Kidney (tissue), 14 donors: ENCODE measurements around the gene POLR3GL. TPM values are rescaled to one million over a fixed set of nuclear protein-coding genes. Genes with fewer than 3 reads are reported as not detected.

ENCODE experiments used
- DNase-seq, 5 donors: peaks; one replicate each; pipeline ENCODE4 v3.0.0-alpha.2; 2013 to 2020
- FAIRE-seq: peaks from 2 replicates; lab custom pipeline; 2012; peaks lifted over from hg19 to GRCh38; lab: Jason Lieb, UNC
- H3K27ac ChIP-seq, 2 donors: one replicate each; pipeline ENCODE4 v1.7.0; 2013; ENCODE audit warnings: low read depth in 2 of 2, low read length in 2 of 2, inconsistent platforms in 1 of 2
- H3K27me3 ChIP-seq: one replicate; pipeline ENCODE4 v1.7.1; 2013; ENCODE audit warnings: low read length, inconsistent platforms; ENCODE audit not compliant: control insufficient read depth, insufficient read depth
- H3K36me3 ChIP-seq, 3 donors: one replicate each; pipeline versions ENCODE4 v1.7.0 to v1.7.1; 2013; ENCODE audit warnings: low read length in 3 of 3, control low read depth in 1 of 3, inconsistent platforms in 1 of 3; ENCODE audit not compliant: insufficient read depth in 3 of 3, control insufficient read depth in 2 of 3
- H3K4me1 ChIP-seq, 3 donors: one replicate each; pipeline versions ENCODE4 v1.7.0 to v1.7.1; 2013; ENCODE audit warnings: low read length in 3 of 3, inconsistent platforms in 1 of 3, low read depth in 1 of 3; ENCODE audit not compliant: control insufficient read depth in 2 of 3, insufficient read depth in 2 of 3
- H3K4me3 ChIP-seq, 3 donors: one replicate each; pipeline versions ENCODE4 v1.7.0 to v1.8.1; 2013; ENCODE audit warnings: low read length in 3 of 3, control low read depth in 1 of 3, inconsistent platforms in 1 of 3
- H3K9ac ChIP-seq, 3 donors: one replicate each; pipeline versions ENCODE4 v1.7.0 to v1.7.1; 2013; ENCODE audit warnings: low read length in 3 of 3, control low read depth in 1 of 3, inconsistent platforms in 1 of 3
- H3K9me3 ChIP-seq, 3 donors: one replicate each; pipeline versions ENCODE4 v1.7.0 to v1.7.1; 2013; ENCODE audit warnings: low read length in 3 of 3, control low read depth in 1 of 3, inconsistent platforms in 1 of 3; ENCODE audit not compliant: control insufficient read depth in 2 of 3, insufficient read depth in 1 of 3
- CTCF ChIP-seq: IDR thresholded peaks from 3 replicates; pipeline ENCODE4 v1.5.1; 2012; ENCODE audit warnings: mild to moderate bottlenecking, moderate library complexity, borderline replicate concordance; ENCODE audit not compliant: insufficient read depth; ENCODE audit errors: extremely low read depth
- intact Hi-C: fragments of 100-400 bp; cut with DNase I; formaldehyde crosslinking; loops from one replicate; pipeline ENCODE4 v1.11.1; 2022
- polyA plus RNA-seq: library from polyadenylated mRNA; stranded (reverse); fragments of 350-450 nt; fragmentation: Illumina TruSeq; extraction: RNeasy Lipid Tissue Mini Kit (QIAGEN cat#74804); gene quantifications from one replicate; pipeline ENCODE4 v1.2.3, GENCODE V29; 2014; ENCODE audit warnings: low read depth, low replicate concordance; ENCODE audit not compliant: insufficient read depth
- total RNA-seq: library from RNA; stranded (reverse); fragmentation: NEBNext Ultra II Directional; extraction: Animal tissue kit (Norgen Biotek cat#: 25700); gene quantifications from one replicate; pipeline ENCODE4 v1.2.1, GENCODE V29; 2021
- donor health status: control.
- donor health status: control.
- donor health status: control.
- donor health status: control.
- donor health status: control.
- donor health status: DM: yes; HTN: yes; CAD: no.
- donor health status: Normal renal cell carcinoma (clear cell type).

The POLR3GL gene
- total and polyA plus RNA-seq, 2 donors from 2014 or later, result 19.0 to 45.6 TPM

GRCh38 chr1:146016891-146017290, 52.4 kb downstream of the POLR3GL start:
- FAIRE-seq (no peak), DNase-seq (no peak)
- intact Hi-C loops, result loop anchor here (5.0 to 10.0 kb wide), 2 partner anchors 45 to 172 kb away; partner anchors contain the start of gene NUDT17
- H3K9me3 ChIP-seq, result no peaks in the 10 kb centered on the region
- TF ChIP-seq CTCF, result no peak
- no peaks in the 10 kb centered on the region for H3K36me3 ChIP-seq
- no peak overlapping the region for H3K27ac ChIP-seq
- H3K4me3 ChIP-seq, result no peak overlapping the region
- H3K4me1 ChIP-seq, result no peaks in the 10 kb centered on the region
- peaks cover 20% of the 10 kb centered on the region for H3K27me3 ChIP-seq
- H3K9ac ChIP-seq, result no peak overlapping the region

GRCh38 chr1:146019231-146020057, 55.0 kb downstream of the POLR3GL start:
- Histone ChIP-seq H3K4me1 (no peaks in the 10 kb centered on the region), H3K27ac (no peak overlapping the region), H3K9me3 (no peaks in the 10 kb centered on the region), H3K27me3 (peaks cover 20% of the 10 kb centered on the region), H3K4me3 (peak overlapping the region in 2 of 3 donors; percentile 26 to 29), H3K36me3 (no peaks in the 10 kb centered on the region), H3K9ac (no peak overlapping the region)
- FAIRE-seq, result no peak
- intact Hi-C loops, result loop anchor here (5.0 to 10.0 kb wide), 2 partner anchors 47 to 175 kb away; partner anchors contain the start of gene NUDT17
- TF ChIP-seq CTCF, result no peak
- peak in 3 of 5 donors; percentile 26 to 57 (median 33) for DNase-seq

- intact Hi-C loops, result no loop called here
- Histone ChIP-seq H3K9ac (no peak overlapping the region), H3K4me1 (no peaks in the 10 kb centered on the region), H3K9me3 (no peaks in the 10 kb centered on the region), H3K27ac (no peak overlapping the region), H3K36me3 (no peaks in the 10 kb centered on the region), H3K4me3 (no peak overlapping the region), H3K27me3 (peaks cover 20% of the 10 kb centered on the region)
- DNase-seq (peak in 1 of 5 donors; percentile 17), FAIRE-seq (no peak)
- no peak for TF ChIP-seq CTCF
These were observed 55.9 kb downstream of the POLR3GL start for GRCh38 chr1:146020058-146021049.
